Stomach (tissue), 4 donors: Measurements from ENCODE around the gene RPL29.

Experiments used
- EP300 ChIP-seq: sonication (generic); formaldehyde crosslinking; IDR thresholded peaks from one replicate; pipeline ENCODE4 v1.6.1; 2017; ENCODE audit warnings: antibody characterized with exemption
- POLR2A ChIP-seq, 4 donors: fragments of 450-650 bp; IDR thresholded peaks; one replicate each; pipeline ENCODE4 v1.6.1; 2016; ENCODE audit warnings: antibody characterized with exemption in 4 of 4, control low read depth in 2 of 4, mild to moderate bottlenecking in 1 of 4, moderate library complexity in 1 of 4
- TF ChIP-seq, protein P1 (sequence below), 7 experiments: fragments of 450-650 bp in 4 of 7; fragments of 200-600 bp in 3 of 7; sonication (generic) in 3 of 7; IDR thresholded peaks; one replicate each; pipeline ENCODE4 v1.5.1; 2016 to 2019; ENCODE audit warnings: antibody characterized with exemption in 7 of 7, control low read depth in 2 of 7, mild to moderate bottlenecking in 1 of 7

DNA sequence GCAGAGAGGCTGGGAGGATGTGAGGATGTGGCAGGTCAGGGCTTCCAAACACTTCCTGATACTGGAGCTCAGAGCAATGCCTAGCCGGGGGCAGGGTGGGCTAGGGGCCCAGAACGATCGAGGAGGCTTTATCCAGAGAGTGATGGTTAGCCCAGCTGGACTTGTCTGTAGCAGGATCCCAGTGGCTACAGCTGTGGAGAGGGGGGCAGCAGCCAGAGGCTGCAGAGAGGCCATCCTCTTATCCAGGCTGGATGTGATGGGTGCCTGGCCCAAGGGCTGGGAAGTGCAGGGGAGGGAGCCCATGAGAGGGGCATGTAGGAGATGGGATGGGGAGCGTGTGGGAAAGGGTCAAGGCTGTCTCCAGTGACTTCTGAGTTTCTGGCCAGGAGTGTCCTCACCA is 48.9 kb downstream of the RPL29 start:
- TF ChIP-seq, protein P1, sequence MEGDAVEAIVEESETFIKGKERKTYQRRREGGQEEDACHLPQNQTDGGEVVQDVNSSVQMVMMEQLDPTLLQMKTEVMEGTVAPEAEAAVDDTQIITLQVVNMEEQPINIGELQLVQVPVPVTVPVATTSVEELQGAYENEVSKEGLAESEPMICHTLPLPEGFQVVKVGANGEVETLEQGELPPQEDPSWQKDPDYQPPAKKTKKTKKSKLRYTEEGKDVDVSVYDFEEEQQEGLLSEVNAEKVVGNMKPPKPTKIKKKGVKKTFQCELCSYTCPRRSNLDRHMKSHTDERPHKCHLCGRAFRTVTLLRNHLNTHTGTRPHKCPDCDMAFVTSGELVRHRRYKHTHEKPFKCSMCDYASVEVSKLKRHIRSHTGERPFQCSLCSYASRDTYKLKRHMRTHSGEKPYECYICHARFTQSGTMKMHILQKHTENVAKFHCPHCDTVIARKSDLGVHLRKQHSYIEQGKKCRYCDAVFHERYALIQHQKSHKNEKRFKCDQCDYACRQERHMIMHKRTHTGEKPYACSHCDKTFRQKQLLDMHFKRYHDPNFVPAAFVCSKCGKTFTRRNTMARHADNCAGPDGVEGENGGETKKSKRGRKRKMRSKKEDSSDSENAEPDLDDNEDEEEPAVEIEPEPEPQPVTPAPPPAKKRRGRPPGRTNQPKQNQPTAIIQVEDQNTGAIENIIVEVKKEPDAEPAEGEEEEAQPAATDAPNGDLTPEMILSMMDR (IDR thresholded peaks at IDR 0.05): no peak
- no peak for TF ChIP-seq POLR2A (IDR thresholded peaks at IDR 0.05)
- TF ChIP-seq EP300: no peak
